GM20431 (cell line): Measurements from ENCODE around the gene LRIF1.

ENCODE experiments used
- in situ Hi-C: fragments of 300-500 bp; cut with MseI, MboI; formaldehyde crosslinking; loops from one replicate; pipeline ENCODE4 v1.15.0; 2020; ENCODE audit warnings: low sequenced_read_pairs; ENCODE audit not compliant: unreplicated experiment

LRIF1 gene

GRCh38 chr1:110963691-110964454 lies at the start of gene LRIF1:
TSS of gene LRIF1 (minus strand) at chr1:110963922. CDS start at chr1:110963688, 234 bp downstream.
- in situ Hi-C loops = no loop called here

- in situ Hi-C loops = no loop called here
Observed at GRCh38 chr1:111008031-111008430, 44.3 kb upstream of the LRIF1 start.

- in situ Hi-C loops = no loop called here
Observed at GRCh38 chr1:111006556-111006955, 42.8 kb upstream of the LRIF1 start.

- in situ Hi-C loops = loop anchor here (25.0 kb wide), 1 partner anchor 387 kb away; the partner anchor contains the start of gene KCNA2
Observed at GRCh38 chr1:110999607-111000006, 35.9 kb upstream of the LRIF1 start.

GRCh38 chr1:110992329-110992728 lies 28.6 kb upstream of the LRIF1 start:
- in situ Hi-C loops = loop anchor here (25.0 kb wide), 1 partner anchor 380 kb away; the partner anchor contains the start of gene KCNA2

- in situ Hi-C loops = loop anchor here (25.0 kb wide), 1 partner anchor 379 kb away; the partner anchor contains the start of gene KCNA2
Observed at GRCh38 chr1:110991295-110991694, 27.6 kb upstream of the LRIF1 start.

- in situ Hi-C loops = loop anchor here (25.0 kb wide), 1 partner anchor 378 kb away; the partner anchor contains the start of gene KCNA2
Observed at GRCh38 chr1:110990541-110990940, 26.8 kb upstream of the LRIF1 start.

GRCh38 chr1:110986407-110986891 lies 22.7 kb upstream of the LRIF1 start:
- in situ Hi-C loops = loop anchor here (25.0 kb wide), 1 partner anchor 374 kb away; the partner anchor contains the start of gene KCNA2

- in situ Hi-C loops = loop anchor here (25.0 kb wide), 1 partner anchor 370 kb away; the partner anchor contains the start of gene KCNA2
Observed at GRCh38 chr1:110982320-110982719, 18.6 kb upstream of the LRIF1 start.

- in situ Hi-C loops = loop anchor here (25.0 kb wide), 1 partner anchor 367 kb away; the partner anchor contains the start of gene KCNA2
Observed at GRCh38 chr1:110979154-110979553, 15.4 kb upstream of the LRIF1 start.

GRCh38 chr1:110976089-110976488 lies 12.4 kb upstream of the LRIF1 start:
- in situ Hi-C loops = loop anchor here (25.0 kb wide), 1 partner anchor 364 kb away; the partner anchor contains the start of gene KCNA2

GRCh38 chr1:110975265-110975664 lies 11.5 kb upstream of the LRIF1 start:
- in situ Hi-C loops = loop anchor here (25.0 kb wide), 1 partner anchor 363 kb away; the partner anchor contains the start of gene KCNA2

GRCh38 chr1:110967256-110967655 lies 3.5 kb upstream of the LRIF1 start:
- in situ Hi-C loops = no loop called here

GRCh38 chr1:110964455-110964903 lies 757 bp upstream of the LRIF1 start:
- in situ Hi-C loops = no loop called here

- in situ Hi-C loops = no loop called here
Observed at GRCh38 chr1:110962892-110963690, 631 bp downstream of the LRIF1 start.

- in situ Hi-C loops = no loop called here
Observed at GRCh38 chr1:110961902-110962301, 1.8 kb downstream of the LRIF1 start.

- in situ Hi-C loops = no loop called here
Observed at GRCh38 chr1:110960777-110961420, 2.8 kb downstream of the LRIF1 start.

- in situ Hi-C loops = no loop called here
Observed at GRCh38 chr1:110957798-110958197, 5.9 kb downstream of the LRIF1 start.

GRCh38 chr1:110956586-110956985 lies 7.1 kb downstream of the LRIF1 start:
- in situ Hi-C loops = no loop called here

- in situ Hi-C loops = no loop called here
Observed at GRCh38 chr1:110953031-110953430, 10.7 kb downstream of the LRIF1 start.
